HG03520 (cell line): ENCODE results near the gene HK1.
A peak's percentile ranks its signal among the peaks of the same experiment; 100 is the strongest.

Experiments
- ATAC-seq: cut with Tn5 transposase; IDR thresholded peaks from one replicate; pipeline ENCODE4 v1.9.1; 2021; ENCODE audit warnings: mild to moderate bottlenecking, moderate library complexity; ENCODE audit not compliant: unreplicated experiment

The HK1 gene

DNA sequence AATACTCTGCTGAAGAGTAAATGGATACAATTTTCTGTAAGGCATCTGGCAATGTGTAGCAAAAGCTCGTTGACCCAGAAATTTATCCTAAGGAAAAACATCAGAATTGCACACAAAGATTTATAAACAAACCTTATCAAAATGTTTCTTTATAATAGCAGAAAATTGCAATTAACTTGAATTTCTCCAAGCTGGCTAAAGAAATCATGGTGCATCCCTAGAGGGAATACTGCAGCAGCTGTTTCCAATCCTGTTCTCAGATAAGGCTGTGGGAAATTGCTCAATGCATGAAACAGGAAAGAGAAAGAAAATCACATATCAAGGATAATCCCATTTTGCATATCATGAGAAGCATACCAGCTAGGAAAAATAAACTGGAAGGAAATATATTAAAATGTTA lies 119.7 kb downstream of the HK1 start:
- no peak for ATAC-seq

DNA sequence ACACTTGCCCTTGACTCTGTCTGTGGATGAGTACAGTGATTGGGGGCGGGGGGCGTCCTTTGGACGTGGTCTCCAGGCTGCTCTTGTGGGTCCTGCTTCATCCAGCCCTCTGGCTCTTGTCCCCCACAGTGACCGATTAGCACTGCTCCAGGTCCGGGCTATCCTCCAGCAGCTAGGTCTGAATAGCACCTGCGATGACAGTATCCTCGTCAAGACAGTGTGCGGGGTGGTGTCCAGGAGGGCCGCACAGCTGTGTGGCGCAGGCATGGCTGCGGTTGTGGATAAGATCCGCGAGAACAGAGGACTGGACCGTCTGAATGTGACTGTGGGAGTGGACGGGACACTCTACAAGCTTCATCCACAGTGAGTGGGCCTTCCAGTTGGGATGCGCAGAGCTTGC lies 120.2 kb downstream of the HK1 start:
- ATAC-seq: no peak

DNA sequence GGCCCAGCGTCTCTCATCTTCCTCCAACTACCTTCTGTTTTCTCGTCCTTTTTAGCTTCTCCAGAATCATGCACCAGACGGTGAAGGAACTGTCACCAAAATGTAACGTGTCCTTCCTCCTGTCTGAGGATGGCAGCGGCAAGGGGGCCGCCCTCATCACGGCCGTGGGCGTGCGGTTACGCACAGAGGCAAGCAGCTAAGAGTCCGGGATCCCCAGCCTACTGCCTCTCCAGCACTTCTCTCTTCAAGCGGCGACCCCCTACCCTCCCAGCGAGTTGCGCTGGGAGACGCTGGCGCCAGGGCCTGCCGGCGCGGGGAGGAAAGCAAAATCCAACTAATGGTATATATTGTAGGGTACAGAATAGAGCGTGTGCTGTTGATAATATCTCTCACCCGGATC lies 122.6 kb downstream of the HK1 start:
- ATAC-seq: no peak

DNA sequence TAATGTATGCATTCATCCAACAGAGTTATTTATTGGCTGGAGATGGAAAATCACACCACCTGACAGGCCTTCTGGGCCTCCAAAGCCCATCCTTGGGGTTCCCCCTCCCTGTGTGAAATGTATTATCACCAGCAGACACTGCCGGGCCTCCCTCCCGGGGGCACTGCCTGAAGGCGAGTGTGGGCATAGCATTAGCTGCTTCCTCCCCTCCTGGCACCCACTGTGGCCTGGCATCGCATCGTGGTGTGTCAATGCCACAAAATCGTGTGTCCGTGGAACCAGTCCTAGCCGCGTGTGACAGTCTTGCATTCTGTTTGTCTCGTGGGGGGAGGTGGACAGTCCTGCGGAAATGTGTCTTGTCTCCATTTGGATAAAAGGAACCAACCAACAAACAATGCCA lies 123.1 kb downstream of the HK1 start:
- ATAC-seq: no peak

DNA sequence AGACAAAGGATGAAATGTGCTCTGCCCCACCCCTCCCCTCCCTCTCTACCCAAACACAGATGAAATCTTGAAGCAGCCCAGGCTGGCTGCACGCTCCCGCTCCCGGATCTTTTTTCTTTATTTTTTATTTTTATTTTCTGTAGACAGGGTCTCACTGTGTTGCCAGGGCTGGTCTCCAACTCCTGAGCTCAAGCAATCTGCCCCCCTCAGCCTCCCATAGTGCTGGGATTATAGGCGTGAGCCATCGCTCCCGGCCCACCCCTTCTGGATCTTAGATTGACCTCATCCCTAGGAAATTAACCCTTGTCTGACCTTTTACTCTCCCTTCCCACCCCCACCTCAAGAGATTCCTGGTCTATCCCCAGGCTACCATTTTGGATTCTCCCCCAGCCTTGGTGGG lies 124.1 kb downstream of the HK1 start:
- no peak for ATAC-seq

DNA sequence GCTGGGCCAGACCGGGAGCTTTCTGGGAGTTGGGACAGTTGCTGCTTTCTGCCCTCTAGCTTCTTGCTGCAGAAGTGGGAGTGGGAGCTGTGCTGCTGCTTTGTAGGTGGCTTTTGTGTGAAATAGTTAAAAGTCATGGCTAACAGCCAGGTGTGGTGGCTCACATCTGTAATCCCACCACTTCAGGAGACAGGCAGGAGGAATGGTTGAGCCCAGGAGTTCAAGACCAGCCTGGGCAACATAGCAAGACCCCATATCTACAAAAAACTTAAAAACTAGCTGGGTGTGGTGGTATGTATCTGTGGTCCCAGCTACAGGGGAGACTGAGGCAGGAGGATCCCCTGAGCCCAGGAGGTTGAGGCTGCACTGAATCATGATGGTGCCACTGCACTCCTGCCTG lies 124.8 kb downstream of the HK1 start:
- no peak for ATAC-seq

DNA sequence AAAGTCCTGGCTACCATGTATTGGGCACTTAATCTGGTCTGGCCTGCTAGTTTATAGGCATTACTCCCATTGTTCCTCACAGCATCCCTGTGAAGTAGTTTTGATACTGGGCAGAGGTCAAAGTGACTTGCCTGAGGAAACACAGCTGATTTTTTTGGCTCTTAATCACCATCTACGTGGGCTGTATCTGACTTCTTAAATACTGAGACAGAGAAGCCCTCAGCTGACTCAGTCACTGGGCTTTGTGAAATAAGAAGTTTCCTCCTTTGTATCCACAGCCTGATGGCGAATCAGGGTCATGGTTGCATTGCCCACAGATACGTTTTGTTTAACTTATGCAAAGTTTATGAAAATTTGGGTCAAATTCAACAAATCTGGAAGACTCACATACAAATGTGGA lies 125.2 kb downstream of the HK1 start:
- no peak for ATAC-seq

DNA sequence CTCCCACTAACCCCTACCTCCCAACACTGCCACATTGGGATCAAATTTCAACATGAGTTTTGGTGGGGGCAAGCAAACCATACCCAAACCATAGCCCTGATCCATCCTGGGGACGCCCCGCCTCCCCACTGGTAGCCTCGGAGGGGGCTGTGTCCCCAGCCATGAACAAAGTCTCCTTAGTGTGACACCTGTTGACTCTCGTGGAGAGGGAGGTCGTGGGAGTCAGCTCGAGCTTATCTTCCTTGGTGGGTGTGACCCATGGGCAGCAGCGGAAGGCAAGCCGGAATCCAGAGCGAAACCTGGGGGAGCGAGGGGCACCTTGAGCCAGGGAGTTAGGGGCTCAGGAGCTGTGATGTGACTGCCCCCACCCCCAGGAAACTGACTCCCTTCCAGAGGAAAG lies 126.5 kb downstream of the HK1 start:
- ATAC-seq: no peak

DNA sequence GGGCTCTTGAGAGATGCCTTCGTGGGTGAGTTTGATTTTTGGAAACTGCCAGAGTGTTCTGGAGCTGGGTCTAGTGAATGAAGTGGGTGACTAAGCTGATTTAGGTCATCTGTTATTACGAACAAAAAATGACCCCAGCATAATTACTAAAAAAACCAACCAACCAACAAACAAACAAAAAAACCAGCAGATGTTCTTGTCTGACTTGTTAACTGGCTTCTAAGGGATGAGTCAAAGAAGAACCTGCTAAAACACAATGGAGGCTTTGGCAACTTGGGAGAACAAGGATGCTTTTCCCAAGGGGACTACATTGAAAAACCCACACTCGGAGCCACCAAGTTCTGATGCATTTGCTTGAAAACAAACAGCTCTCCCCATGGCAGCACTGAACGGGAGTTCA lies 126.9 kb downstream of the HK1 start:
- ATAC-seq: no peak

DNA sequence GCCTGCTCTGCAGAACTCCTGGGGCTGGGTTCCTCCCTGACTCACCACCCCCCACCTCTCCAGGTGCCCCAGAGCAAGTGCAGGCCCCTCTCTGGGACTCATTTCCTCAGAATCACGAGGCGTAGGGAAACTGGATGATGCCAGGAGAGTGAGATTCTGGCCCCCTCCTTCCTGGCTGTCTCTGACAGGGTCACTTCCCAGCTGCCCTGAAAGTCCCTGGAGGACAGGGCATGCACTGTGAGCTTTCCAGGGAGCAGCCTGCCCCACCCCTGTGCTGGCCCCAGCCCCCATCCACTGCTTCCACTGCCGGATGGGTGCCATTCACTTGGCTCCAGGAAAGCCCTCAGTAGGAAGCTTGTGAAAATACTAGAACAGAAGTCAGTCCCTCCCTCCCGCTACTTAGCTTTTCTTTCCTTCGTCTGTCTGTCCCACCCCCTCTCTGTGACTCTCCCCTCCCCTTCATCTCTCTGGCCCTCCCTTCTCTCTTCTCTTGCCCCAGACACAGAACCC lies 128.1 kb downstream of the HK1 start:
- no peak for ATAC-seq

DNA sequence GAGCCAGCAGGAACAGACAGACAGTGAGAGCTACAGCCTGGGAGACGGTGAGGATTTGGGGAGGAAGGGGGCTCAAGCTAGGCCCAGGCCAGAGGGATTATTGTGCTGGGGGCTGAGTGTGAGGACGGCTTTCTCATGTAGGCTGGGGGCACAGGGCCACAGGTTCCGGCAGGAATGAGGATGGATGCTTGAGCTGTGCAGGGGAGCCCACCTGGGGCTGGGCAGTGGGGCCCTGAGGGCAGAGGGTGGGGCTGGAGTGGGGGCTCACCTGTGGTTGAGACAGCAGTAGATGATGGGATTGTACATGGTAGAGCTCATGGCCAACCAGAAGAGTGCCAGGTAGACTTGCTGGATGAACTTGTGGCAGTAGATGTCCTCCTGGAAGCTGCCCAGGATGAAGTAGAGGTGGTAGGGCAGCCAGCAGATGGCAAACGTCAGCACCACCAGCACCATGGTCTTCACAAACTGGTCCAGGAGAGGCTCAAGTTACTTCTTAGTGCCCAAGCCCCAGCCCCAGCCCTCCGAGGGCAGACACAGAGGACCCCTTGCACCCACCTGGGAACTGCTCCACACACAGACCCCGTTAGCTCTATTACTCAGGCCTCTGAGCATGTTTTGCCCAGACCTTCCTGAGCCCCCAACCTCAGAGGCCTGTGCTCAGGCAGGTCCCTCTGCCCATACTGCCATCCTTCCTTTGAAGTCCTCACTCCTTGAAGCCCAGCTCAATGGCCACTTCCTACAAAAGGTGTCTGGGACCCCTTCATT lies 128.7 kb downstream of the HK1 start:
- no peak for ATAC-seq

DNA sequence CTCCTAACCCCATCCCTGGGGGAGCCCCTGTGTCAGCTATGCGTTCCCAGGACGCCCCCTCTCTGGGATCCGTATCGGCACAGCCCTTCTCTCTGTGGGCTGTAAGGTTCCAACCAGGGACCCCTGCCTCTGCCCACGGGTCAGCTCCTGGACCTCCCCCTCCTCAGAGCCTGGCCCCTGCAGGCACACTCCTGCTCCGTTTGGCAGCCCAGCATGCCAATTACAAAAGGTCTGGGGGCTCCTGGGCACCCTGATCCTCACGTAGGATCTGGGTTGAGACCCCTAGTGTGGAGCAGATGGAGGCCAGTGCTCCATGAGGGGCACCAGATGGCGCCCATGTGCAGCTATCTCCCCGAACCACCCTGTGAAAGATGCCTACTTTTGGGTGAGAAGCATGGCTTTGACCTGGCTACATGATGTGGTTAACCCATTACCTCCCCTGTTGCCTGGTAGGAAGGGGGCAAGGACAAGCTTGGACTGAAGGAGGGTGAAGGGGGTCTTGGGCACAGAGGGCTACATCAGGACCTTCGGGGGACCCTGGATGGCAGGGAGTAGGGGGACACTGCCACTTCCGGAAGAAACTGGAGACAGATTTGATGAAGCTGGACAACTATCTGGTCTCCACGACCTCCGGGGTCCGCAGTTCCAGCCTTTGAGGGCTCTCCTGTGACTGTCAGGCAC lies 129.5 kb downstream of the HK1 start:
- no peak for ATAC-seq

DNA sequence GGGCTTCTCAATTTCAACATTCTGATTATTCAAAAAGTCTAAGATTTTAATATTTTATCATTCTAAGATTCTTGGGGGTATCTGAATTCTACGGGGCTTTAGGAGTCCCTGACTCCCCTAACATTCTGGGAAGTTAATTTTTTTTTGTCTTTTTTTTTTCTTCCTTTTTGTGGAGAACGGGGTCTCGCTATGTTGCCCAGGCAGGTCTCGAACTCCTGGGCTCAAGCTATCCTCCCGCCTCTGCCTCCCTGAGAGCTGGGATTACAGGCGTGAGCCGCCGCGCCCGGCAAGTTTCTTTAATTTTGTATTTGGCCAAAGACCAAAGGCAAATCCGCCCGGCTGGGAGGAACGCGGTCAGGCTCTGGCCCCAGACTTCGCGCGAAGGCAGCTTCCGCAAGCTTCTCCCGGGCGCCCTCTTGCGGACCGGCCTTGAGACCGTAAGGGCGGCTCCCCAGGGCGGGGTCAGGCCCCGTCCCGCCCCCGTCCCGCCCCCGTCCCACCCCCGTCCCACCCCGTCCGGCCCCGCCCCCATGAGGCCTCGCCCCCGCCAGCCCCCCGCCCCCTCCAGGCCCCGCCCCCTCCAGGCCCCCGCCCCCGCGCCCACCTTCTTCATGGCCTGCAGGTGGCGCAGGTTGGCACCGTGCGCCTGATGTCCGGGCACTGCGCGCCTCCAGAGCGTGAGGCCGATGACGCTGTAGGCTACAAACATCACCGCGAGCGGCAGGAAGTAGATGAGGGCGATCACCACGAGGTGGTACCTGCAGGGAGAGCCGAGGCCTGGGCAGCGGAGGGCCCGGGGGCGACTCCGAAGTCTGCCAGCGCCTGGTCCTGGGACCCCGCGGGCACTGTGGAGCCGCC lies 130.3 kb downstream of the HK1 start:
- ATAC-seq: peak; percentile 71

DNA sequence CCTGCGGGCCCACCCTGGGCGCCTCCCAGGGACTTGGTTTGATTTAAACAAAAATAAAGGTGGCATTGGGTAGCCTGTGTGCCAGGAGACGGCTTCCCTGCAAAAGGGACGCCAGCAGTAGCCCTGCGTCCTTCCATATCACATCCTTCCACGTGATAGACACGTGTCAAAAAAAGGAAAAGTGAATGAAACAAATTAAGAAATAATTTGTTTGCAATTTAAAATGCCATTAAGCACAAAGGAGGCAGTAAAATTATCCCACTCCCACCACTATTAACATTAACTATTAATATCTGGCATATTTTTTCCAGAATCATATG lies 130.8 kb downstream of the HK1 start:
- ATAC-seq: no peak

DNA sequence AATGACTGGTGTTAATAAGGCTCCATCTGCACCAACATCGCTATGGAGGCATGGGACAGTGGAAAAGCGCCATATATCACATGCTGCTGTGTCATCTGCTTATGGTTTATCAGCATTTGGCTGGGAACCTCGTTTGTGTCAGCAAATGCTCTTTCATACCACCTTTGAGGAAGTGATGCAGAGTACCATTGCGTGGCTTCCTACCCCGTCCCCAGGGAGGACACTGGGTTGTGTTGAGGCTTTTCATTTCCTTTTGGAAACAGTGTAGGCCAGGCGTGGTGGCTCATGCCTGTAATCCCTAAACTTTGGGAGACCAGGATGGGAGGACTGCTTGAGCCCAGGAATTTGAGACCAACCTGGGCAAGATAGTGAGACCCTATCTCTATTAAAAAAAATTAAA lies 131.7 kb downstream of the HK1 start:
- ATAC-seq: no peak

DNA sequence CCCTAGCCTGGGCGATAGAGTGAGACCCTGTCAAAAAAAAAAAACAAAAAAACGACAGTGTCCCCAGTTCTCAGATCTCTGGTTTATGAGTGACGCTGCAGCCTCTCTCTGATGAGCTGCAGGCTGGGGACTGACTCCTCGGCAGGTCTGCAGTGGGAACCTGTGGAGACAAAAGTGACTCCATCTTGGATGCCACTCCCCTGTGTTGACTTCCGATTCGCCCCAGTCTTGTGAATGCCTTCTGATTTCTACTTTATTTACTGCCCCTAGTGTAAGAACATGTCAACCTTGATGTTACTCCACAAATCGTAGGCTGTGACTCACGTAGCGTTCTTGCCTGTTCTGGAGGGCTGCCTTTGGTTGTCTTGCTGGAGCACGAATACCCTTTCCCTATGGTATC lies 132.2 kb downstream of the HK1 start:
- ATAC-seq: no peak

DNA sequence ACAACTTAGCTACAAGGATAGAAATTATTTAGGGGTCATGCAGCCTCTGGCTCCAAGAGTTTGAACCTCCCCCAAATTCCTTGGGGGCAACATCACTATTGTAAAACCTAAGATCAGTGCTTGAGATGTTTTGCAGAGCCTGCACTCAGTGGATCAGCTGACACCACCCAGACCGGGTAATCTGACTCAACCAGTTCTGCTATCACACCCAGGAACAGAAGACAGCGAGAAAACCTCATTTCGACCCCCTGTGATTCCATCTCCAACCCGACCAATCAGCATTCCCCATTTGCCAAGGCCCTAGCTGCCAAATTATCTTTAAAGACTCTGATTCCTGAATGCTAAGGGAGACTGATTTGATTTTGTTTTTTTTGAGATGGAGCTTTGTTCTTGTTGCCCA lies 133.2 kb downstream of the HK1 start:
- ATAC-seq: no peak

DNA sequence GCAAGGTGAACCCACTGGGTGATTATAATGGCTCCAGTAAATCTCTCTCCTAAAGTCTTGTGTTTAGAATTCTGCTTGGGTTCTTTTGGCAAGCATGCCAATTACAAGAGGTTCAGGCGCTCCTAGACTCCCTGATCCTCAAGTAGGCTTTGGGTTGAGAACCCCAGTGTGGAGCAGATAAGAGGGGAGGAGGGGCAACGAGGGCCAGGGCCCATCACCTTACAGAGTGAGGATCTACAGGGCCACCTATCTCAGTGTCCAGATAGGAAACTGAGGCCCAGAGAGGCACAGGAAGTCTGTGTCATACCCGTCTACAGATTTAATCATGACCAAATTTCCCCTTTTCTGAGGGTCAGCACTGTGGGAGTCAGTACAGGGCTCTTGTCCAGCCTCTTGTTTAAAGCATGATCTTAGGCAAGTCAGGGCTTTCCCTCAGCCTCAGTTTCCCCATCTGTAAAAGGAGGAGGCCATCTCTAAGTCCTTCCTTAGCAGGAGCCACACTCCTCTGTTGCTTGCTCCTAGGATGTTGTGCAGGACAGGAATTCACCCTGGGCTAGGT lies 134.0 kb downstream of the HK1 start:
- ATAC-seq: no peak

DNA sequence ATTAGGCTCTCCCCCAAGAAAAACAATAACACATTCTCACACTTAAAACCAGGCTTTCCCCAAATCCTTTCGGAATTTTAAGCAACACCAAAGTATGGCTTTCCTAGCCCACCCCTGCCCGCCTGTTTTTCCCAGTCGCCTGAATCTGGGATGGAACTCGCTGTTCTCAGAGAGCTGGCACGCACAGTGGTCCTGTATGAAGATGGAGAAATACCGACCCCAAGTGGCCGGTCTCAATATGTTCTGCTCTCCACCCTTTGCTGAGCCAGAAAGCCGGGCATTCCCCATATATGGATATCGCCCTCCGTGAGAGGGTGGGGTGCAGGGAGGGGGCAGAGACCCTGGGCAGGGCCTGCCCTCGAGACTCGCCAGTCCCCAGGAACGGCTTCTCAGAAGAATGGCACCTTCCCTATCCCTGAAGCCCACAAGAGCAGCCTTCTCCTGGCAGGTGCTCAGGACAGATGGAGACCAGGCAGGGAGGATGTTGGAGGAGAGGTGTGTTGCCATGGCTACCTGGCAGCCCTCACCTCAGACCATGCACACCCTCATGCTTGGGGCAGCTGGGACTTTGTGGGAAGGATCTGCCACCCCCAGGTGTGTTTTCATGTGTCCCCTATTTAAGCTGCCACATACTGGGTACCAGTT lies 135.0 kb downstream of the HK1 start:
- ATAC-seq: no peak

DNA sequence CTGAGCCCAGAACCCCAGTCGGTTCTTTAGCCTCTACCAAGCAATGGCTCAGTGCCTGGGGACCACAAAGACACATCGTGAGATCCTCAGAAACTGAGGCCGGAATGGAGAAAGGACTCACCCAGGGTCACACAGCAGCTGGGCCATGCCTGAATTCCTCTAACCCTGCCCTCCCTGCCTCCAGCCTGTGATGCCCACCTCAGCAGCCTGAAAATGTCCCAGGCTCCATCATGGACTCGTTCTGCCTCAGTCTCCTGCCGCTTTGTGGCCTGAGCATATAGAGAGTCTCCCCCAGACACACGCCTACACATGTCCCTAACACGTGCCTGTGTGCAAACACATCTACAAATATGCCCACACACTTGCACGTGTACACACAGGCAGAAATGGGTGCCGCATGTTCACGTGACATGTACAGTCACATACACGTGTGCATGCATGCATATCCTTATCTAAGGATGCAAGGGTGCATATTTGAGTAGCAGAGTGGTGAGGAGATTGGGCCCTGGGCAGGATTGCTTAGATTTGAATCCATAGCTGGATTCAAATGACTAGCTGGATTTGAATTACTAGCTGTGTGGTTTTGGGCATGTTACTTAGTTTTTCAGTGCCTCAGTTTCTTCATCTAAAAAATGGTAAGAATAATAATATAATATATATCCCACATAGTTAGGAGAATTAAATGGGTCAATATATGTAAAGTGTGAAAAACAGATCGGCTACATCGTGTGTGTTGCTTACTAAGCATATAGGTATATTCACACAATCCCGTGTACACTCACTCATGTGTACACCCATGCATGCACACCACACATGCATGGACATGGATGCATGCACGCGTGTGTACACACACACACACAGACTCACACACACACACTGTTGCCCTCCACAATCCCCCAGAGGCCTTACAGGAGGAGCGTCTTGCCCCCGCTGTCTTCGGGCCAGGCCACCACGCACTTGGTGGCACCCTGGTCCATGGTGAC lies 136.0 kb downstream of the HK1 start:
- no peak for ATAC-seq
